Fibroblast of skin of left quadriceps (primary cell): Measurements from ENCODE around the gene DNMT3B.
"Not testable (repeated sequence)": the region's sequence is repeated elsewhere in the genome, so short reads cannot be mapped to it uniquely, and the experiment has no call there.

Experiments used
- DNase-seq, 2 experiments: peaks; one replicate each; pipeline ENCODE4 v3.0.0-alpha.2; 2013; ENCODE audit warnings: low read depth in 2 of 2

Gene DNMT3B

GRCh38 chr20:32763202-32764004 is 1.2 kb downstream of the DNMT3B start:
- no peak for DNase-seq

- DNase-seq = no peak
Observed at GRCh38 chr20:32764005-32764960, 2.1 kb downstream of the DNMT3B start.

- DNase-seq = not testable (repeated sequence)
Observed at GRCh38 chr20:32765230-32765875, 3.2 kb downstream of the DNMT3B start.

- no peak for DNase-seq
Observed at GRCh38 chr20:32767418-32768198, 5.4 kb downstream of the DNMT3B start.

- no peak for DNase-seq
Observed at GRCh38 chr20:32772046-32772445, 9.9 kb downstream of the DNMT3B start.

- no peak for DNase-seq
Observed at GRCh38 chr20:32773223-32773622, 11.0 kb downstream of the DNMT3B start.

DNA sequence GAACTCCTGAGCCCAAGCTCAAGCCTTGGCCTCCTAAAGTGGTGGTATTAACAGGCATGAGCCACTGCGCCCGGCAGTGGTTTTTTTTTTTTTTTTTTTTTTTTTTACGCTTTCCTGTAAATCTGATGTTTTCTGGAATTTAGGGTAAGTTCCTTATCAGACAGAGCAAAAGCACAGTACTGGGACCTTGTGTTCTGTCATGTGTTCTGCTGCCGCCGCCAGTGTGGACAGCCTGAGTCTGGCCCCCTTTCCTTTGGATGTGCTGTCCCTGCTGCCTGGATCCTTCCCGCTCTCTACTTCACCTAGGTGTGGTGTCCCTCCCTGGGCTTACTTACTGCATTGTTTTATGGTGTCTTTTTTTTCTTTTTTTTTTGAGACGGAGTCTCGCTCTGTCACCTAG is 11.7 kb downstream of the DNMT3B start:
- no peak for DNase-seq

DNA sequence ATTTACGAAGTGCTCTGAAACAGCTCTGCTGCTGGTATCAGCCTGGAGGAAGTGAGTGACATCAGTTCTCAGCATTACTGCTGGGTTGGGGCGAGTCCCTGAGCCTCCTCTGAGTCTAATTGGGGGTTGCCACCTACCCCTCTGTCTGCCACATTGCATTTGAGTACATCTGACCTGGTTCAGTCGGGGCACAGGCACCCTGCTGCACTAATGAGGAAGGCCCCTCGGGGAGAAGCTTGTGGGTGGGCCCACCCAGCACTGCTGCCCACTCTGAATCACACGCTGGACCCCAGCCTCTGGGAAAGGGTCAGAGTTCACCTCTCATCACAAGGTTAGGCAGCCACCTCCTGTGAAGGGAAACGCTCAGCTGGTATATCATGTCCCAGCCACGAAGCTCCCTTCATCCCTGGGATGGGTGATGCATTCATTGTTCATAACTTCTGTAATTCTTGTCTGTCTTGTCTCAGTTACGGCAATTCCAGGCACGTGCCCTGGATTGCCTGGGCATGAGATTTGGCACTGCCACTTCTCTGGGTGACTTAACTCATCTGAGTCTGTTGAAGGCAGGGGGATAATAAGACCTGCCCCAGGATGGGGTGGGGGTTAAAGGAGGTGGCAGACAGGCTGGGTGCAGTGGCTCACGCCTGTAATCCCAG is 13.3 kb downstream of the DNMT3B start:
- DNase-seq = no peak

DNA sequence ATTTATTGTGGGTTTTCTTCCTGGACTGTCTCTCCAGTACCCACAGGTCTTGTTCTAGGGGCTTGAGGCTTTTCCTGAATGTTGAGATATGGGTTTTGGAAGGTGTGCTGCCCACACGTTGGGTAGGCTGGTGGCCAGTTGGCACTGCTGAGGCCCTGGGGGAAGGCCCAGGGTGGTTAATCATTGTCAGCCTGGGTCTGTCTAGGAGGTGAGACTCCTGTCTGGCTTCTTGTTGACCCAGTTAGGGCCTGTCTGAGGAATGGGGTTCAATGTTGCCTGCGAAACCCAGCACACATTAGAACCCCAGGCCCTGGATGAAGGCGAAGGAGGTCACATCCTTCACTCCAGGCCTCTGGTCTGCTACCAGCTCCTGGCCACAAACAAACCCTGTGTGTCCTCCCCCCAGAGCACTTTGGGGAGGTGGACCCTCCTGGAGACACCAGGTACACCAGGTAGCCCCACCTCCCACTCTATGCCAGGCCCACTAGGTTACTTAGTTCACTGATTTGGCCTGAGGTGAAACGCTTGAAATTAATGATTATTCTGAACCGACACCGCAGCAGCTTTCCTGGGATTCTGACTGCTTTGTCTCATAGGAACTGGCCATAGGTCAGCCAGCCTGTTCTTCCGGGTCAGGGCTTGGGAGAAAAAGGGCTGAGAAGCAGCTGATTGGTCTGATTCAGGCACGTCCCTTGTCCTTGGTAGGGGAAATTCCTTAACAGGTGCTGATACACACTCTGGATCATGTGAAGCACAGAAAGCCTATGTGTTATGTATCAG is 15.2 kb downstream of the DNMT3B start:
- no peak for DNase-seq

GRCh38 chr20:32779500-32780211 is 17.5 kb downstream of the DNMT3B start:
- no peak for DNase-seq

DNA sequence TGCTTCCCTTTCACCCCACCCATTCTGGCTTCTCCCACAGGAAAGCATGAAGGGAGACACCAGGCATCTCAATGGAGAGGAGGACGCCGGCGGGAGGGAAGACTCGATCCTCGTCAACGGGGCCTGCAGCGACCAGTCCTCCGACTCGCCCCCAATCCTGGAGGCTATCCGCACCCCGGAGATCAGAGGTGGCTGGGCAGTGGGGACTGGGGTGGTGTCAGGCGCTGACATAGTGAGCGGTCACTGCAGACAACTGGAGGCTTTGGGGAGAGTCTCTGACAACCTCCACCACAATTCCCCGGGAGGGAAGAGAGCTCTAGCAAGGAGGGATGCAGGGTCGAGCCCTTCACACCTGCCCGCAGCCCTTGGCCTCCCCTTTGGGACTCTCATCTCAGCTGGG is 18.1 kb downstream of the DNMT3B start:
- DNase-seq = no peak

GRCh38 chr20:32780749-32781655 is 18.8 kb downstream of the DNMT3B start:
- DNase-seq = no peak

DNA sequence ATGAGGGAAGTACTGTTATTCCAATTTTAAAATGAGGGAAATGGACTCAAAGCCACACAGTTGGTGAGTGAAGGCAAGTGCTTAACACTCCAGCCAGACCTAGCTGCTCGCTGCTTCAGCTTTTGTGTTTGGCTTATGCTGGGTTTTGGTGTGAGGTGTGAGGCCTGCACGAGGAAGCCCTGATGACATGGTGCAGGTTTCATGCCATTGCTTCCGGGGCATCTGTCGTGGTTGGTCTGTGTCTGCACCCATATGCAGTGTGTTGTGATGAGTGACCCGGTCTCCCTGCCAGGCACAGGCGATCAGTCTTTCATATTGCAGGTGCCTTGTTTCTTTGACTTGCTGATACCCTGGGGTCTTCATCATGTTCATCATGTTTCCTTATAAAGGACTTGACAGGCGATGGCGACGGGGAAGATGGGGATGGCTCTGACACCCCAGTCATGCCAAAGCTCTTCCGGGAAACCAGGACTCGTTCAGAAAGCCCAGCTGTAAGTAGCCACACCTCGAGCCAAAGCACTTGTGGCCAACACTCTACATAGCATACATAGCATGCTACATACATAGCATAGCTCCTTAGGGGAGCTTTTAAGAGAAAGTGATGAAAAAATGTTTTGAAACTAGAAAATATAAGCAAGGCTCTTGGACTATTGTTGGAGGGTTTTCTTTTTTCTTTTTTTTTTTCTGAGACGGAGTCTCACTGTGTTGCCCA is 22.3 kb downstream of the DNMT3B start:
- no peak for DNase-seq

- no peak for DNase-seq
Observed at GRCh38 chr20:32786059-32786760, 24.0 kb downstream of the DNMT3B start.

DNA sequence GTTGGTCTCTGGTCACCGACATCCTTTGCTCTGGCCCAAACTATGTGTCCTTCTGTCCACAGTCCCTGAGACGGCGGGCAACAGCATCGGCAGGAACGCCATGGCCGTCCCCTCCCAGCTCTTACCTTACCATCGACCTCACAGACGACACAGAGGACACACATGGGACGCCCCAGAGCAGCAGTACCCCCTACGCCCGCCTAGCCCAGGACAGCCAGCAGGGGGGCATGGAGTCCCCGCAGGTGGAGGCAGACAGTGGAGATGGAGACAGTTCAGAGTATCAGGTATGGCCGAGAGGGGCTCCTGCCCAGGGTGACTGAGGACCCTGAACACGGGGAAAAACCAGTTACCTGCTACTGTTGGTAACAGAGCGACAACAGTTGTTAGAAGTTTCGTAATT is 25.0 kb downstream of the DNMT3B start:
- no peak for DNase-seq

GRCh38 chr20:32789896-32790750 is 27.9 kb downstream of the DNMT3B start:
- DNase-seq = peak; percentile 27 to 30
